ENCODE measurements around the gene TYMP. TPM values are rescaled to one million over a fixed set of nuclear protein-coding genes. Genes with fewer than 3 reads are reported as not detected.

TYMP gene
- total and polyA plus RNA-seq, 2 of the 4 experiments (the other 2 are of a cell fraction): 0.18 to 0.74 TPM

GRCh38 chr22:50571264-50572175, 41.7 kb upstream of the TYMP start:
- H2AK9ac ChIP-seq (replicated peaks; ENCODE audit: low read depth, low read length, poor library complexity): no peak overlapping the region
- peak overlapping the region; percentile 63 for H2AFZ ChIP-seq (replicated peaks; ENCODE audit: low read length, poor library complexity)
- no peak overlapping the region for H3K14ac ChIP-seq (replicated peaks; ENCODE audit: low read depth, low read length)
- dilution Hi-C loops (cut with HindIII; ENCODE audit: low sequenced_read_pairs, unreplicated experiment) (no loop called here), in situ Hi-C loops (cut with MboI; ENCODE audit: low sequenced_read_pairs) (no loop called here), intact Hi-C loops (cut with micrococcal nuclease) (no loop called here)
- no peak overlapping the region for H3K4me3 ChIP-seq (ENCODE audit: insufficient read depth, low read depth, low read length)
- no peak for DNase-seq
- no peaks in the 10 kb centered on the region for H3K9me3 ChIP-seq (ENCODE audit: control insufficient read depth, insufficient read depth, low read length)
- H3K27me3 ChIP-seq (ENCODE audit: control insufficient read depth, insufficient read depth, low read length): 0 out of 2 replicates have a peak, but pooled peaks cover 1% of the 10 kb centered on the region
- no peak overlapping the region for H3K27ac ChIP-seq (ENCODE audit: insufficient read depth, low read length)
- BruUV-seq (replicated peaks): no TSS peak
- H3K4me1 ChIP-seq (ENCODE audit: control insufficient read depth, insufficient read depth, low read length): no peaks in the 10 kb centered on the region
- no peak overlapping the region for H4K8ac ChIP-seq (ENCODE audit: low read depth in 2 of 2, low read length in 2 of 2)
- no peaks in the 10 kb centered on the region; the same call in 1 of the 2 replicates for H3K36me3 ChIP-seq (ENCODE audit: control insufficient read depth, insufficient read depth, low read length)
- ChIA-PET CTCF (interaction anchor here (1.7 kb wide), 1 partner anchor 9 kb away, joined by 7 read pairs; the partner anchor contains the start of gene SYCE3), POLR2A (ENCODE audit: unreplicated experiment) (no interaction called here)
- no peak overlapping the region for H2BK20ac ChIP-seq (ENCODE audit: low read depth, low read length)
- H3K18ac ChIP-seq (ENCODE audit: low read depth, low read length): no peak overlapping the region
- H4K5ac ChIP-seq (ENCODE audit: low read depth, low read length): no peak overlapping the region
- no peak overlapping the region for H2BK15ac ChIP-seq (ENCODE audit: low read depth, low read length)
- H2BK5ac ChIP-seq (ENCODE audit: low read depth, low read length, poor library complexity, severe bottlenecking): no peak overlapping the region
- H2AK5ac ChIP-seq (ENCODE audit: low read depth, low read length): no peak overlapping the region
- H3K9me1 ChIP-seq (ENCODE audit: insufficient read depth, low read length): no peaks in the 10 kb centered on the region
- TF ChIP-seq NFE2L2 (IDR thresholded peaks at IDR 0.05; ENCODE audit: low read depth, low read length): no peak
- no peak for TF ChIP-seq POLR2A (IDR thresholded peaks at IDR 0.05; ENCODE audit: low read depth, low read length)
- TF ChIP-seq CHD1 (IDR thresholded peaks at IDR 0.05; ENCODE audit: low read depth, low read length): no peak
- no peak for TF ChIP-seq FOS (IDR thresholded peaks at IDR 0.05; ENCODE audit: low read depth, low read length)
- TF ChIP-seq RAD21 (IDR thresholded peaks at IDR 0.05; ENCODE audit: low read length): no peak
- TF ChIP-seq, protein P1, sequence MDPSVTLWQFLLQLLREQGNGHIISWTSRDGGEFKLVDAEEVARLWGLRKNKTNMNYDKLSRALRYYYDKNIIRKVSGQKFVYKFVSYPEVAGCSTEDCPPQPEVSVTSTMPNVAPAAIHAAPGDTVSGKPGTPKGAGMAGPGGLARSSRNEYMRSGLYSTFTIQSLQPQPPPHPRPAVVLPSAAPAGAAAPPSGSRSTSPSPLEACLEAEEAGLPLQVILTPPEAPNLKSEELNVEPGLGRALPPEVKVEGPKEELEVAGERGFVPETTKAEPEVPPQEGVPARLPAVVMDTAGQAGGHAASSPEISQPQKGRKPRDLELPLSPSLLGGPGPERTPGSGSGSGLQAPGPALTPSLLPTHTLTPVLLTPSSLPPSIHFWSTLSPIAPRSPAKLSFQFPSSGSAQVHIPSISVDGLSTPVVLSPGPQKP (IDR thresholded peaks at IDR 0.05; ENCODE audit: borderline replicate concordance, low read depth, low read length): no peak
- TF ChIP-seq, protein P2, sequence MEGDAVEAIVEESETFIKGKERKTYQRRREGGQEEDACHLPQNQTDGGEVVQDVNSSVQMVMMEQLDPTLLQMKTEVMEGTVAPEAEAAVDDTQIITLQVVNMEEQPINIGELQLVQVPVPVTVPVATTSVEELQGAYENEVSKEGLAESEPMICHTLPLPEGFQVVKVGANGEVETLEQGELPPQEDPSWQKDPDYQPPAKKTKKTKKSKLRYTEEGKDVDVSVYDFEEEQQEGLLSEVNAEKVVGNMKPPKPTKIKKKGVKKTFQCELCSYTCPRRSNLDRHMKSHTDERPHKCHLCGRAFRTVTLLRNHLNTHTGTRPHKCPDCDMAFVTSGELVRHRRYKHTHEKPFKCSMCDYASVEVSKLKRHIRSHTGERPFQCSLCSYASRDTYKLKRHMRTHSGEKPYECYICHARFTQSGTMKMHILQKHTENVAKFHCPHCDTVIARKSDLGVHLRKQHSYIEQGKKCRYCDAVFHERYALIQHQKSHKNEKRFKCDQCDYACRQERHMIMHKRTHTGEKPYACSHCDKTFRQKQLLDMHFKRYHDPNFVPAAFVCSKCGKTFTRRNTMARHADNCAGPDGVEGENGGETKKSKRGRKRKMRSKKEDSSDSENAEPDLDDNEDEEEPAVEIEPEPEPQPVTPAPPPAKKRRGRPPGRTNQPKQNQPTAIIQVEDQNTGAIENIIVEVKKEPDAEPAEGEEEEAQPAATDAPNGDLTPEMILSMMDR (conservative IDR thresholded peaks at IDR 0.05; ENCODE audit: low read depth, low read length): no peak
- no peak for TF ChIP-seq MAZ (IDR thresholded peaks at IDR 0.05; ENCODE audit: borderline replicate concordance, low read depth, low read length)
- H3K4me2 ChIP-seq (ENCODE audit: low read depth, low read length): no peak overlapping the region
- no peak overlapping the region for H2BK120ac ChIP-seq (ENCODE audit: low read depth, low read length)
- no peaks in the 10 kb centered on the region for H3K79me1 ChIP-seq (ENCODE audit: low read depth in 1 of 2, low read length in 2 of 2)
- 66% methylated on average over 11 of the region's 26 CpGs; no CpG with 5 or more reads in 1 of the 2 experiments for WGBS, 2 experiments (ENCODE audit: extremely low coverage in 2 of 2, insufficient read length in 1 of 2)
- ATAC-seq (ENCODE audit: low read depth): no peak
- H3K4ac ChIP-seq (ENCODE audit: low read depth, low read length): no peak overlapping the region
- H3K56ac ChIP-seq (ENCODE audit: extremely low read depth, insufficient read depth, low read length): no peak overlapping the region; the same call in 1 of the 2 replicates
- H3K23ac ChIP-seq (ENCODE audit: low read depth, low read length): no peak overlapping the region
- no peaks in the 10 kb centered on the region for H4K20me1 ChIP-seq (ENCODE audit: insufficient read depth, low read length)
- H4K91ac ChIP-seq (ENCODE audit: insufficient read depth, low read depth, low read length): no peak overlapping the region
- no peak overlapping the region for H3K9ac ChIP-seq (ENCODE audit: low read depth, low read length)
